A673 (cell line): ENCODE data around the gene TSHR.

Experiments
- EZH2 ChIP-seq: fragments of 200-600 bp; sonication (generic); IDR thresholded peaks from 2 replicates; pipeline ENCODE4 v1.6.1; 2017; ENCODE audit warnings: borderline replicate concordance, low read depth, mild to moderate bottlenecking, mixed read lengths, antibody characterized with exemption, low read length; ENCODE audit not compliant: poor library complexity, severe bottlenecking
- TF ChIP-seq, protein P1 (sequence below): fragments of 300-800, 200-600 bp; sonication (generic); conservative IDR thresholded peaks from 2 replicates; pipeline ENCODE4 v1.5.1; 2017; ENCODE audit warnings: low read depth, mild to moderate bottlenecking, antibody characterized with exemption, low read length, moderate library complexity, mixed read lengths

DNA sequence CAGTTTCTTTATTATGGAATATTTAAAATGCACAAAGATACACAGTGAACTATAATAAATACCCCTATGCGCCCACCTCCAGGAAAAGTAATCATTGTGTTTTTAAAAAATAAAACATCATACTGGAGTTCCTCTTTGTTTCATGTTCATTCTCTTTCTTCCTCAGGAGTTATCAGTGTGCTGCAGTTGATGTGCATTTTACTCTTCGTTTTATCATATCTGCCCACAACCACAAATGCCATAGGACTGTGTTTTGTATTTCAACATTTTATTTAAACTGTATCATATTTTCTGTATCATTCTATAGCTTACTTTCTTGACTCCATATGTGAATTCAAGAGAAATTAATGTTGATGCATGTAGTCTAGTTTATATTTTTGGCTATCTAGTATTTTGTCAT lies 53.9 kb downstream of the TSHR start:
- TF ChIP-seq, protein P1, sequence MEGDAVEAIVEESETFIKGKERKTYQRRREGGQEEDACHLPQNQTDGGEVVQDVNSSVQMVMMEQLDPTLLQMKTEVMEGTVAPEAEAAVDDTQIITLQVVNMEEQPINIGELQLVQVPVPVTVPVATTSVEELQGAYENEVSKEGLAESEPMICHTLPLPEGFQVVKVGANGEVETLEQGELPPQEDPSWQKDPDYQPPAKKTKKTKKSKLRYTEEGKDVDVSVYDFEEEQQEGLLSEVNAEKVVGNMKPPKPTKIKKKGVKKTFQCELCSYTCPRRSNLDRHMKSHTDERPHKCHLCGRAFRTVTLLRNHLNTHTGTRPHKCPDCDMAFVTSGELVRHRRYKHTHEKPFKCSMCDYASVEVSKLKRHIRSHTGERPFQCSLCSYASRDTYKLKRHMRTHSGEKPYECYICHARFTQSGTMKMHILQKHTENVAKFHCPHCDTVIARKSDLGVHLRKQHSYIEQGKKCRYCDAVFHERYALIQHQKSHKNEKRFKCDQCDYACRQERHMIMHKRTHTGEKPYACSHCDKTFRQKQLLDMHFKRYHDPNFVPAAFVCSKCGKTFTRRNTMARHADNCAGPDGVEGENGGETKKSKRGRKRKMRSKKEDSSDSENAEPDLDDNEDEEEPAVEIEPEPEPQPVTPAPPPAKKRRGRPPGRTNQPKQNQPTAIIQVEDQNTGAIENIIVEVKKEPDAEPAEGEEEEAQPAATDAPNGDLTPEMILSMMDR, result no peak
- TF ChIP-seq EZH2, result no peak
